Measurements from ENCODE around the gene AHCYL2.

The AHCYL2 gene

GRCh38 chr7:129264534-129264933 lies 39.7 kb downstream of the AHCYL2 start:
- no peaks in the 10 kb centered on the region for H3K27me3 ChIP-seq (ENCODE audit: control insufficient read depth, low read length)
- H3K4me1 ChIP-seq (ENCODE audit: control insufficient read depth, low read length): peaks cover 4% of the 10 kb centered on the region
- H3K4me3 ChIP-seq (ENCODE audit: low read length): no peak overlapping the region
- no peaks in the 10 kb centered on the region for H3K9me2 ChIP-seq (replicated peaks; ENCODE audit: control insufficient read depth, low read length)
- TF ChIP-seq EZH2phosphoT487 (IDR thresholded peaks at IDR 0.05; ENCODE audit: borderline replicate concordance, low read length): no peak
- no peak for TF ChIP-seq CTCF (IDR thresholded peaks at IDR 0.05; ENCODE audit: low read depth, low read length, poor library complexity, severe bottlenecking)
- no peak overlapping the region for H3K27ac ChIP-seq (ENCODE audit: low read depth, low read length)
- H4K20me1 ChIP-seq (ENCODE audit: control insufficient read depth, insufficient read depth, low read depth, low read length): no peaks in the 10 kb centered on the region
- H3K36me3 ChIP-seq (ENCODE audit: control insufficient read depth, low read length): no peaks in the 10 kb centered on the region
- no peak overlapping the region for H3K4me2 ChIP-seq (ENCODE audit: low read length)
- no peaks in the 10 kb centered on the region for H3K79me2 ChIP-seq (ENCODE audit: control insufficient read depth, low read length)
- no peaks in the 10 kb centered on the region for H3F3A ChIP-seq (ENCODE audit: control insufficient read depth, insufficient read depth)
- no peaks in the 10 kb centered on the region for H3K9me3 ChIP-seq (ENCODE audit: control insufficient read depth, insufficient read depth, low read length)

DNA sequence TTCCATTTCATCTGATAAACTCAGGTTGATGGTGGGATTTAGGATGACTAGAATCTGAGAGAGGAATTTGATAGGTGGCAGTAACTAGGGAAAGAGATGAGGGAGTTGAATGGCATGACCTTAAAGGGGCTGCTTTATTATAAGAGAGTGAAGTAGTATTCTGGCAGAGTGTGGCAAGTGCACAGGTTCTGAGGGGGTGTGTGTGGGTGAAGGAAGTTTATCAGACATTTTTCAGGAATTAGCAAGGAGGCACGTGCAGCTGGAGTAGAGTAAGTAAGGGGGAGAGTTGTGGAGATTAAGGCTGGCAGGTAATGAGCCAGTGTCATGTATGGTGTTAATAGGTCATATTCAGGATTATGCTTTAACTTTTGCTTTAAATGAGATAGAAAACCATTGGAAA lies 40.5 kb downstream of the AHCYL2 start:
- no peaks in the 10 kb centered on the region for H3K9me2 ChIP-seq (replicated peaks; ENCODE audit: control insufficient read depth, low read length)
- no peak overlapping the region for H3K27ac ChIP-seq (ENCODE audit: low read depth, low read length)
- H3K27me3 ChIP-seq (ENCODE audit: control insufficient read depth, low read length): no peaks in the 10 kb centered on the region
- H3K36me3 ChIP-seq (ENCODE audit: control insufficient read depth, low read length): no peaks in the 10 kb centered on the region
- peaks cover 3% of the 10 kb centered on the region for H3K4me1 ChIP-seq (ENCODE audit: control insufficient read depth, low read length)
- no peaks in the 10 kb centered on the region for H3K9me3 ChIP-seq (ENCODE audit: control insufficient read depth, insufficient read depth, low read length)
- H4K20me1 ChIP-seq (ENCODE audit: control insufficient read depth, insufficient read depth, low read depth, low read length): no peaks in the 10 kb centered on the region
- no peaks in the 10 kb centered on the region for H3K79me2 ChIP-seq (ENCODE audit: control insufficient read depth, low read length)
- H3F3A ChIP-seq (ENCODE audit: control insufficient read depth, insufficient read depth): no peaks in the 10 kb centered on the region
- H3K4me2 ChIP-seq (ENCODE audit: low read length): no peak overlapping the region
- no peak for TF ChIP-seq EZH2phosphoT487 (IDR thresholded peaks at IDR 0.05; ENCODE audit: borderline replicate concordance, low read length)
- no peak for TF ChIP-seq CTCF (IDR thresholded peaks at IDR 0.05; ENCODE audit: low read depth, low read length, poor library complexity, severe bottlenecking)
- H3K4me3 ChIP-seq (ENCODE audit: low read length): no peak overlapping the region

DNA sequence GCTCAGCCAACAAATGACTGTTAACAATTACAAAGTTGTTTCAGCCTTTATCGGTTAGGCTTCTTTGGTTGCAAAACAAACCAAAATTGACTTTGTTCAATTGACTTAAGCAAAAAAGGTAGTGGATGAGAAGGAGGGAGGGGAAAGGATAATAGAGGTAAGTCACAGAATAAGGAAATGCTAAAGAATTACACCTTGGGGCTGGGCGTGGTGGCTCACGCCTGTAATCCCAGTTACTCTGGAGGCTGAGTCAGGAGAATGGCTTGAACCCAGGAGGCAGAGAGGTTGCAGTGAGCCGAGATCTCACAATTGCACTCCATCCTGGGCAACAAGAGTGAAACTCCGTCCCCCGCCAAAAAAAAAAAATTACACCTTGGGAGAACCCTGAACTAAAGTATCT lies 41.4 kb downstream of the AHCYL2 start:
- no peaks in the 10 kb centered on the region for H4K20me1 ChIP-seq (ENCODE audit: control insufficient read depth, insufficient read depth, low read depth, low read length)
- no peaks in the 10 kb centered on the region for H3K27me3 ChIP-seq (ENCODE audit: control insufficient read depth, low read length)
- TF ChIP-seq CTCF (IDR thresholded peaks at IDR 0.05; ENCODE audit: low read depth, low read length, poor library complexity, severe bottlenecking) (no peak), EZH2phosphoT487 (IDR thresholded peaks at IDR 0.05; ENCODE audit: borderline replicate concordance, low read length) (no peak)
- no peak overlapping the region for H3K4me2 ChIP-seq (ENCODE audit: low read length)
- no peaks in the 10 kb centered on the region for H3K9me2 ChIP-seq (replicated peaks; ENCODE audit: control insufficient read depth, low read length)
- no peaks in the 10 kb centered on the region for H3K79me2 ChIP-seq (ENCODE audit: control insufficient read depth, low read length)
- H3F3A ChIP-seq (ENCODE audit: control insufficient read depth, insufficient read depth): no peaks in the 10 kb centered on the region
- no peaks in the 10 kb centered on the region for H3K36me3 ChIP-seq (ENCODE audit: control insufficient read depth, low read length)
- no peak overlapping the region for H3K27ac ChIP-seq (ENCODE audit: low read depth, low read length)
- peaks cover 11% of the 10 kb centered on the region for H3K4me1 ChIP-seq (ENCODE audit: control insufficient read depth, low read length)
- no peak overlapping the region for H3K4me3 ChIP-seq (ENCODE audit: low read length)
- no peaks in the 10 kb centered on the region for H3K9me3 ChIP-seq (ENCODE audit: control insufficient read depth, insufficient read depth, low read length)

DNA sequence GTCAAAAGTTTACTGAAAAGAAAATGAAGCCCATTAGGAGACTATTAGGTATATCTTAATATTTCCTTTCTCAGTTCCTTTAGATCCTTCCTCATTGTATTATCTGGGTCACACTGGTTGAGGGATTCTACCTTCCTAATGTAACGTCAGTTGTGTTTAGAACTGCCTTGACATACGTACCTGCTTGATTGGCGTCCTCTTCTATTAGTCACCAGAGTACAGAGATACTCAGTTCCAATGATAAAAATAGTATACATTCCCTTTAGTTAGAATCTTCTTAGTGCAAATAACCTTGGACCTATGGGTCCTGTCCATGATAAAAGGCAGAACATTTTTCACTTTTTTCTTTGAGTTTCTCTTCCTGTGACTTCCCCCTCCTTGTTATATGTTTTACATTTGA lies 45.2 kb downstream of the AHCYL2 start:
- H3K27me3 ChIP-seq (ENCODE audit: control insufficient read depth, low read length): no peaks in the 10 kb centered on the region
- TF ChIP-seq CTCF (IDR thresholded peaks at IDR 0.05; ENCODE audit: low read depth, low read length, poor library complexity, severe bottlenecking) (no peak), EZH2phosphoT487 (IDR thresholded peaks at IDR 0.05; ENCODE audit: borderline replicate concordance, low read length) (no peak)
- no peak overlapping the region for H3K4me3 ChIP-seq (ENCODE audit: low read length)
- H3F3A ChIP-seq (ENCODE audit: control insufficient read depth, insufficient read depth): no peaks in the 10 kb centered on the region
- H3K9me2 ChIP-seq (replicated peaks; ENCODE audit: control insufficient read depth, low read length): no peaks in the 10 kb centered on the region
- H4K20me1 ChIP-seq (ENCODE audit: control insufficient read depth, insufficient read depth, low read depth, low read length): no peaks in the 10 kb centered on the region
- no peaks in the 10 kb centered on the region for H3K79me2 ChIP-seq (ENCODE audit: control insufficient read depth, low read length)
- peaks cover 10% of the 10 kb centered on the region; the same call in 1 of the 2 replicates for H3K9me3 ChIP-seq (ENCODE audit: control insufficient read depth, insufficient read depth, low read length)
- no peak overlapping the region for H3K27ac ChIP-seq (ENCODE audit: low read depth, low read length)
- H3K4me1 ChIP-seq (ENCODE audit: control insufficient read depth, low read length): peaks cover 10% of the 10 kb centered on the region
- H3K36me3 ChIP-seq (ENCODE audit: control insufficient read depth, low read length): peaks cover 7% of the 10 kb centered on the region; the same call in 1 of the 2 replicates
- no peak overlapping the region for H3K4me2 ChIP-seq (ENCODE audit: low read length)
